ENCODE data around the gene C19orf47. TPM values are rescaled to one million over a fixed set of nuclear protein-coding genes. Genes with fewer than 3 reads are reported as not detected.

C19orf47 gene
- total RNA-seq, 1 donor from 2014 or later: 25.8 TPM

- Mint-ChIP-seq H3K27me3 (ENCODE audit: unreplicated experiment) (peaks cover 19% of the 10 kb centered on the region), H3K4me3 (ENCODE audit: unreplicated experiment) (no peak overlapping the region), H3K9me3 (ENCODE audit: unreplicated experiment) (peaks cover 10% of the 10 kb centered on the region), H3K36me3 (ENCODE audit: unreplicated experiment) (no peaks in the 10 kb centered on the region), H3K4me1 (ENCODE audit: low read depth, unreplicated experiment) (peaks cover 2% of the 10 kb centered on the region), H3K27ac (ENCODE audit: unreplicated experiment) (no peak overlapping the region)
- no peak for DNase-seq
- no peak for TF ChIP-seq CTCF (IDR thresholded peaks at IDR 0.05; ENCODE audit: partially characterized antibody, unreplicated experiment)
Measured at GRCh38 chr19:40378509-40378908, 30.3 kb upstream of the C19orf47 start.

- H3K27ac Mint-ChIP-seq (ENCODE audit: unreplicated experiment): peak overlapping the region; percentile 52
- TF ChIP-seq CTCF (IDR thresholded peaks at IDR 0.05; ENCODE audit: partially characterized antibody, unreplicated experiment): no peak
- H3K4me1 Mint-ChIP-seq (ENCODE audit: low read depth, unreplicated experiment): peaks cover 2% of the 10 kb centered on the region
- H3K4me3 Mint-ChIP-seq (ENCODE audit: unreplicated experiment): no peak overlapping the region
- H3K36me3 Mint-ChIP-seq (ENCODE audit: unreplicated experiment): no peaks in the 10 kb centered on the region
- DNase-seq: no peak
- H3K9me3 Mint-ChIP-seq (ENCODE audit: unreplicated experiment): peaks cover 10% of the 10 kb centered on the region
- H3K27me3 Mint-ChIP-seq (ENCODE audit: unreplicated experiment): peaks cover 19% of the 10 kb centered on the region
Measured at GRCh38 chr19:40377876-40378385, 29.7 kb upstream of the C19orf47 start.

- Mint-ChIP-seq H3K36me3 (ENCODE audit: unreplicated experiment) (no peaks in the 10 kb centered on the region), H3K4me3 (ENCODE audit: unreplicated experiment) (no peak overlapping the region), H3K27me3 (ENCODE audit: unreplicated experiment) (peaks cover 17% of the 10 kb centered on the region), H3K27ac (ENCODE audit: unreplicated experiment) (no peak overlapping the region), H3K4me1 (ENCODE audit: low read depth, unreplicated experiment) (peaks cover 2% of the 10 kb centered on the region), H3K9me3 (ENCODE audit: unreplicated experiment) (peaks cover 8% of the 10 kb centered on the region)
- no peak for DNase-seq
- no peak for TF ChIP-seq CTCF (IDR thresholded peaks at IDR 0.05; ENCODE audit: partially characterized antibody, unreplicated experiment)
Measured at GRCh38 chr19:40376286-40376862, 28.2 kb upstream of the C19orf47 start.

GRCh38 chr19:40374084-40374483 is 25.9 kb upstream of the C19orf47 start:
- Mint-ChIP-seq H3K9me3 (ENCODE audit: unreplicated experiment) (peaks cover 7% of the 10 kb centered on the region), H3K4me3 (ENCODE audit: unreplicated experiment) (no peak overlapping the region), H3K27ac (ENCODE audit: unreplicated experiment) (no peak overlapping the region), H3K4me1 (ENCODE audit: low read depth, unreplicated experiment) (peaks cover 8% of the 10 kb centered on the region), H3K36me3 (ENCODE audit: unreplicated experiment) (no peaks in the 10 kb centered on the region), H3K27me3 (ENCODE audit: unreplicated experiment) (peaks cover 20% of the 10 kb centered on the region)
- no peak for TF ChIP-seq CTCF (IDR thresholded peaks at IDR 0.05; ENCODE audit: partially characterized antibody, unreplicated experiment)
- no peak for DNase-seq

- no peak overlapping the region for H3K27ac Mint-ChIP-seq (ENCODE audit: unreplicated experiment)
- peaks cover 26% of the 10 kb centered on the region for H3K27me3 Mint-ChIP-seq (ENCODE audit: unreplicated experiment)
- TF ChIP-seq CTCF (IDR thresholded peaks at IDR 0.05; ENCODE audit: partially characterized antibody, unreplicated experiment): no peak
- no peaks in the 10 kb centered on the region for H3K36me3 Mint-ChIP-seq (ENCODE audit: unreplicated experiment)
- peaks cover 19% of the 10 kb centered on the region for H3K9me3 Mint-ChIP-seq (ENCODE audit: unreplicated experiment)
- no peak for DNase-seq
- peaks cover 16% of the 10 kb centered on the region for H3K4me1 Mint-ChIP-seq (ENCODE audit: low read depth, unreplicated experiment)
- no peak overlapping the region for H3K4me3 Mint-ChIP-seq (ENCODE audit: unreplicated experiment)
Measured at GRCh38 chr19:40371802-40372122, 23.6 kb upstream of the C19orf47 start.
